GM19025 (cell line): ENCODE data around the gene CHERP.
"Not testable (repeated sequence)": the region's sequence is repeated elsewhere in the genome, so short reads cannot be mapped to it uniquely, and the experiment has no call there.

ENCODE experiments used
- ATAC-seq: cut with Tn5 transposase; IDR thresholded peaks from one replicate; pipeline ENCODE4 v1.9.1; 2021; ENCODE audit warnings: mild to moderate bottlenecking, low read depth, moderate library complexity; ENCODE audit not compliant: unreplicated experiment

The CHERP gene

DNA sequence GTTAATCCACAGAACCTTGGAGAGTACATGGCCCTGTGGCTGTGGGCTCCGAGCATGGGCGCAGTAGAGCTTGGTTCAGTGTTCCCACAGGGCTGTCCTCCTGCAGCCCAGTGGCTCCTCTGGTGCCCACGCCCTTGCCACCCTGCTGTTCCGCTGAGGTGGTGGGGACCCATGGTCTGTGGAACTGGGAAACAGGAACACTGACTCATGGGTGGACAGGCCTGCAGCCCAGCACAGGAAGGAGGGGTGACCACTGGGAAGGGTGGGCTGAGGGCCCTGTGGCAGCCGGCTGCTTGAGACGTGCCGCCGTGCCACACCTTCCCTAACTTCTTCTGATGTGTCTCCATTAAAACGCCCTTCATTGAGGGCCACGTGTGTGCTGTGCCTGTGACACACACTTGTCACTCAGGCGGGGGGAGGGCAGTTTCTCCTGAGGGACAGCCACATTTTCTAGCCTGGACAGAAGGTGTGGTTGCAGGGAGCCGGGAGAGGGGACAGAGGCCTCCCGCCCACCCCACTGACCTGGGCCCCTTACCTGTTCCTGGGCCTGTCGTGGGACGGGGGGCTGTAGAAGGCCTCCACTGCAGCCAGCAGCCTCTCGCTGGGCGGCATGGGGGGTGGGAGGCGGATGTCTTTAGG lies 21.1 kb downstream of the CHERP start:
- ATAC-seq, result no peak

DNA sequence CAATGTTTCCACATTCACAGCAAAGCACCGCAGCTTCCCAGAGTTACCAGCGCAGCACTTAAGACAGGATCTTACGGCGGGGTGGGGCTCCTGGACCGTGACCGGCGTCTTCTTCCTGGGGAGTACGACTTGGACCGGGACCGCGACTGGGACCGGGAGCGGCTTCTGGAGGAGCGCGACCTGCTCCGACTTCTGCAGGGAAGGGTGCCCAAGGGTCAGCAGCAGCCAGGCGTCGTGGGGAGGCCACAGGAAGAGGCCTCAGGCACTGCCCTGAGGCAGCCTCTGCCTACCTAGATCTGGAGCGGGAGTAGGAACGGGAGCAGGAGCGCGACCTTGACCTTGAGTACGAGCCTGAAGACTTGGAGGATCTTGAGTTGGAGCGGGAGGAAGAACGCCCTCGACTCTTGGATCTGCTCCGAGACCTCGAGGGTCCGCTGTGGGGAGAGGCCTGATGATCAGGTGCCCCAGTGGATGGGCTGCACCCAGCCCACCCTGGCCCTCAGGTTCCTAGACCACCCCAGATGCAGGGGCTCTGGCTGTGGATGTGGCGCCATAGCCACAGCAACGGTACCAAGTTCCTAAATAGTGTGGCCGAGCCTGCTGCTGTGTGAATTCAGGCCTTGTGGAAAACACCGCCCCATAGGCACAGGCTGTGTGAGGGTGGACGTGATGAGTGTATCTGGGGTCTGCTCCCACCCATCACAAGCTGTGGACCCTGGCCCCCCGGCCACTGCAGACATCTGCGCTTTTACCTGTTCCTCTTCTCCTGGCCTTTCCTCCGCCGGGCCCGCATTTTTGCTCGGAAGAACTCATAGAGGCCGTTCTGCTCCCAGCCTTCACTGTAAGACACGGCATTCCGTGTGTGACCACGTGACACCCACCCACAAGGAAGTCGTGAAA lies 21.9 kb downstream of the CHERP start:
- no peak for ATAC-seq

DNA sequence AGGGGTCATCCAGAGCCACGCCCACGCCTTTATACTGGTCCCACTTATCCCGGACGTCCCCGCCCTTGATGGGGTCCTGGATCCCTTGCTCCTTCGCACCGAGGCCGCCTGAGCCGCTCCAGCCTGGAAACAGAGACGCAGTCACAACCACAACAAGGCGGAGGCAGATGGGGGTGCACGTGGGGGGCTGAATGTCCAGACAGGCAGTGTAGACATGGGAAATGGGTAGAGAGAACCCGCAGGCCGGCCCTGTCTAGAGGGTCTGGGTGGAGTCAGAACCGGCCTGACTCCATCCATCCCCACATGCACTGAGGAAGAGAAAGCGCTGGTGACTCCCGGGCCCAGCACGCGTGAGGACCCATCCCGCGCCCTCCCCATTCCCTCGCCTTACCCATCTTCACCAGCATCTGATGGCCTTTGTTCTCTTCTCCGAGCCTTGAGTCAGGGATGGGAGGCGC lies 23.0 kb downstream of the CHERP start:
- no peak for ATAC-seq

DNA sequence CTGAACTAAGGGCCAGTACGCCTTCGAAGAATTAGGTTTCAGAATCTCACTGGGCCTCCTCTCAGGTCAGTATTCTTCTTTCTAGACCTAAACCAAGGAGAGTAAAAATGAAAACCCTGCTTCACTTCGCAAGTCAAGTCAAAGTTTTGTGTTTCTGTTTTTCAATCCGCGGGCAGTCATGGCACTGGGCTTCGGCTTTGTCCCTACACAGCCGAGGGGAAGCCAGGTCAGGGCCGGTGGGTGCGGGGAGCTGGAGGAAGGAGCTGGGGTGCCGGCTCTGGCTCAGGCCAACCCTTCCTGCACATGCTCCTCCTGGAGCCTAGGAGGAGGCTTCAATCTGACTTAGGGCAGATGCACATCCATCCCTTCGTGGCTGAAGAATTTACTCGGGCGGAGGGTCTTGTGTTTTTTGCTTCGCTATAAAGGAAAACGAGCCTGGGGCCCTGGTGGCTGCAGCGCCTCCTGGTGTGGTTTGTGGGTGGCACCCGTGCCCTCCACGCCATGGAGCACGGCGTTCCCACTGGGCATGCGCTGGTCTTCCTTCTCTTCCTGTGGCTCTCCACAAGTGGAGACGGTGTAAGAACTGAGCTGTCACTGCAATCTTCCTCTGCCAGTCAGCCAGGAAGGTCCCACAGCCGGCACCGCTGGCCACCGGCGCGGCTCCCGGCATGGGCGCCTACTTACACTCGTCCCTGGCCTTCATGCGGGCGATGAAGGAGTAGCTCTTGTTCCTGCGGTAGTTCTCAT lies 23.6 kb downstream of the CHERP start:
- no peak for ATAC-seq

DNA sequence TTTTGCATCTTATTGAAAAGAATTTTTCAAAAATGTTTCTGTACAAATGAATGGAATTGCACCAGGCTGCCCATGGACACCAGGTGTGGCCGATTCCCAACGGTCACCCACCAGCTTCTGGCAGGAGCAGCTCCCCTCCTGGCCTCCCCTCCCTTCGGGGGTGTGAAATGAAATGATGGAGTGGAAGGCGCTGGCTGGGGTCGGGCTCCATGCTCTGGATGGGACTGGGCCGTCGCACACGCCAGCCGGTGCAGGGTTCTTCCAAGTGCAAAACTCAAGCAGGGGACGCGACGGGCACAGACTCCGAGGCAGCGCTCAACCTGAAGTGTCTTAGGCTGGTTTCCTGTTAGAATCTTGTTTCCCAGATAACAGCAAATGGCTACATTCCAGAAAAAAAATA lies 24.2 kb downstream of the CHERP start:
- no peak for ATAC-seq

DNA sequence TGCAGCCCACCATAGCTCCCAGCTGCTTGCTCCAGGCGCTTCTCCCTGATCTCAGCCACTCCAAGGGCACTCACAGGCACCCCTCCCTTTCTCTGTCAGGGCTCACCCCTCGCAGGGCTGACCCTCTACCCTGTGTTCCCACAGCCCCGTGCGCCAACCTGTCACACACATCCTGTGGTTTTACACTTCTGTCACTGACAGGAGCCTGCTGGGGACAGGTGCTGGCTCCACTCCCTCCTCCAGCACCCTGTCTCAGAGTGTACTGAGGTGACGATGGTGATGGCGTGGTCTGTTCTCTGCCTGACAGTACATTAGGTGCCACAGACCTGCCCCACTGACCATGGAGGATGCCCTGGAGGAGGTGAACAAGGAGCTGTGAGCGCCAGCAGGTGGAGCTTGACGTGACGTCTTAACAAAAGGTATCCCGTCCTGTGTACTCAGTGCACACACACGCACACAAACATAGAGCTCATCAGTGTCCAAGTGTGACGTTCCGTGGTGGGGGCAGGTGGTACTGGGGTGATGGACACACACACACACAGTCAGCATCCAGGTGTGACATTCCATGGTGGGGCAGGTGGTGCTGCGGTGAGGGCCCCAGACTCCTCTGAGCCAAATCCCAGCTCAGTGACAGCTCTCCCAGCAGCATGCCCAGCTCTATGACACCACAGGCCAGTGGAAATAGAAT lies 25.2 kb downstream of the CHERP start:
- ATAC-seq, result no peak

DNA sequence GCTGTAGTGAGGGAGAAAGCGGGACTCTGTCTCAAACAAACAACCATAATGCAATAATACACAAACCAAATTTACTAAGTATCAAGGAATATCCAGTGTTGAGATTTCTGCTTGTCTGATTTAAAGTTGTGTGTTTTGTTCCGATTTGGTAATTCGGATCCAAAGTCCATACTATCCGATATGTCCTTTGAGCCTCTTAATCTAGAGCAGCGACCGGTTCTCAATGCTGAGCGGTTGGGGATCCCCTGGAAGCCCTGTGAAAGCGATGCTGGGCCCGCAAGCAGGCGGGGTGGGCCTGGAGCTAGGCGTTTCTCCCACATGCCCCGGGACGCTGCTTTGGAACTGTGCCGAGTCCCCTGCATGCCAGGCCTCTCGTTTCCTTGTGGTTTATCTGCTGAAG lies 25.9 kb downstream of the CHERP start:
- ATAC-seq, result no peak

DNA sequence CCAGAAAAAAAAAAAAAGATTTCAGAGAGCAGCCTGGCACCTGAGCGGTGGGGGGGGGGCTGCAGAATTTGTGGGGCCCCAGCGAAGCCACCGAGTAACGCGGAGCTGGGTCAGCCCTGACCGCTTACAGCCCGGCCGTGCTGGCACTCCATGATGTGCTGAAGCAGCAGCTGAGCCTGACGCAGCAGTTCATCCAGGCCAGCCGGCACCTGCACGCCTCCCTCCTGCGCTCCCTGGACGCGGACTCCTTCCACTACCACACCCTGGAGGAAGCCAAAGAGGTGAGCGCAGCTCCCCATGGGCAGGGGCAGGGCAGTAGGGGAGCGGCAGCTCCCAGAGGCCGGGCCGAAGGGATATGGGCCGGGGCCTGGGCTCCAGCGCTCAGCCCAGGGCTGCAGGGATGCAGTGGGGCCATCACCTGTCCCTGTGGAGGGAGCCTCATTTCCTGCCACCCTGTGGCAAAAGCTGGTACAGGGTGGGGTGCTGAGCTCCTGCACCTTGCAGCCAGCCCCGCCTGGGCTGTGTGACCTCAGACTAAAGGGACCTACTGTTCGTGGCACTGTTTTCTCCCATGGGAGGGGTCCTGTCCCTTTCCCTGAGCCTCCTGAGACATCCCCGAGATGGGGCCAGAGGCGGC lies 27.7 kb downstream of the CHERP start:
- ATAC-seq, result no peak

DNA sequence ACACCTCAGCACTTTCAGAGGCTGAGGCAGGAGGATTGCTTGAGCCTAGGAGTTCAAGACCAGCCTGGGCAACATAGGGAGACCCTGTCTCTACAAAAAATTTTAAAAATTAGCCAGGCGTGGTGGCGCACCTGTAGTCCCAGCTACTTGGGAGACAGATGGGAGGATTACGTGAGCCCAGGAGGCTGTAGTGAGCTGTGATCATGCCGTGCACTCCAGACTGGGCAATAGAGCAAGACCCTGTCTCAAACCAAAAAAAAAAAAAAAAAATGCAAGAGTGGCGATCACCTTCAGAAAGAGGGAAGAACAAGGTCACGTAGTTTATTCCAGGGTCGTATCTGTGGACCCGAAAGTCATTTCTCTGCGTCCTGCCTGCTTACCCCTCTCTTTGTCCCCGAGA lies 29.6 kb downstream of the CHERP start:
- ATAC-seq, result not testable (repeated sequence)

DNA sequence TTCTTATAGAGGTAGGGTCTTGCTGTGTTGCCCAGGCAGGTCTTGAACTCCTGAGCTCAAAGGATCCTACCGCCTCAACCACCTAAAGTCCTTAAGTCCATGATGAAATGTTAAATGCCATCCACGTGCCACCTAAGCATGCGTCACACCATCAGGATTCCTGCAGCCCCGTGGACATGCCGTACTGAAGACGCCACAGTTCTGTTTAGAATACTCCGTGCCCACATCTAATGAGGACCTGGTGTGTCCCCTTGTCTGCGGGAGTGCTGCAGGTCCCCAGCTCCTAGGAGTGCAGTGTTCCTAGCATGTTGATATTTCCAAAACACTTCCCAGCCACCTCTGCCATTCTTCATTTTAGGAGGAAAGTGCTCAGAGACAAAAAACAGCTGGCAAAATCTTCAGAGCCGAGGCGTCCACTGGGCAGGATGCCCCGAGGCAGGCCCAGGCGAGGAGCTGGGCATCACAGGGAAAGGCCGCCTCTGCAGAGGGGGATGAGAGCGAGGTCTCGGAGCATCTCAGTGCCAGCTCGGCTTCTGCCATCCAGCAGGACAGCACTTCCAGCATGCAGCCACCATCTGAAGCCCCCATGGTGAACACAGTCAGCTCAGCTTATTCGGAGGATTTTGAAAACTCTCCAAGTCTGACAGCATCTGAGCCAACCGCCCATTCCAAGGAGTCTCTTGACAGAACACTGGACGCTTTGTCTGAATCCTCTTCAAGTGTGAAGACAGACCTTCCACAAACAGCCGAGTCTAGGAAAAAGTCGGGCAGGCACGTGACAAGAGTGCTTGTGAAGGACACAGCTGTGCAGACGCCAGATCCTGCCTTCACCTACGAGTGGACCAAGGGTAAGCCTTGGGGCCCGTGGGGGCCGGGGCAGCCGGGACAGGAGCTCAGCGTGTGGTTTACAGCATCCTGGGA lies 32.8 kb downstream of the CHERP start:
- ATAC-seq, result no peak

DNA sequence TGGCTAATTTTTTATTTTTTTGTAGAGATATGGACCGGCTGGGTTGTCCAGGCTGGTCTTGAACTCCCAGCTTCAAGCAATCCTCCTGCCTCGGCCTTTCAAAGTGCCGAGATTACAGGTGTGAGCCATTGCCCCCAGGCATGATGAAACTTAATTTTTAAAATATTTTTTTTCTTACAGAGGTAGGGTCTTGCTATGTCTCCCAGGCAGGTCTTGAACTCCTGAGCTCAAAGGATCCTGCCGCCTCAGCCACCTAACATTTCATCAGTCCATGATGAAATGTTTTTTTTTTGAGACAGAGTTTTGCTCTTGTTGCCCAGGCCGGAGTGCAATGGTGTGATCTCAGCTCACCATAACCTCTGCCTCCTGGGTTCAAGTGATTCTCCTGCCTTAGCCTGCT lies 33.7 kb downstream of the CHERP start:
- no peak for ATAC-seq

DNA sequence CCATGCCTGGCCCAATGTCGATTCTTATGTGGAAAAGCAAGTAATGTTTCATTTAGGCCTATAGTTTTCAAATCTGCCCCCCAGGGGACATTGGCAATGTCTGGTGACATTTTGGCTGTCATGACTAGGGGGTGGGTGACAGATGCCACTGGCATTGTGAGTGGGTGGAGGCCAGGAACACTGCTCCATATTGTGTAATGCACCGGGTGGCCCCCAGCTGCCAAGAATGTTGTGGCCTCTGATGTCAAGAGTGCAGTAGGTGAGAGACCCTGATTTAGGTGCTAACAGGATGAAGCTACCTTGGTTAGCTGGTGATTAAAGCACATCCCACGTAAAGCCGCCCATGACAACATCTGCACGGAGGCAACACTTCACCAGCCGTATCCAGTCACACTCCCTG lies 35.3 kb downstream of the CHERP start:
- no peak for ATAC-seq

DNA sequence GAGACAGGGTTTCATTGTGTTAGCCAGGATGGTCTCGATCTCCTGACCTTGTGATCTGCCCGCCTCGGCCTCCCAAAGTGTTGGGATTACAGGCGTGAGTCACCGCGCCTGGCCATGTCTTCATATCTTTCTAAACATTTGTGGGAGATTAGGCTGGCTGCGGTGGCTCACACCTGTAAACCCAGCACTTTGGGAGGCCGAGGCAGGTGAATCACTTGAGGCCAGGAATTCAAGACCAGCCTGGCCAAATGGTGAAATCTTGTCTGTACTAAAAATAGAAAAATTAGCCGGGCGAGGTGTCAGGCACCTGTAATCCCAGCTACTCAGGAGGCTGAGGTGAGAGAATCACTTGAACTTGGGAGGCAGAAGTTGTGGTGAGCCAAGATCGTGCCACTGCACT lies 36.1 kb downstream of the CHERP start:
- ATAC-seq, result not testable (repeated sequence)

DNA sequence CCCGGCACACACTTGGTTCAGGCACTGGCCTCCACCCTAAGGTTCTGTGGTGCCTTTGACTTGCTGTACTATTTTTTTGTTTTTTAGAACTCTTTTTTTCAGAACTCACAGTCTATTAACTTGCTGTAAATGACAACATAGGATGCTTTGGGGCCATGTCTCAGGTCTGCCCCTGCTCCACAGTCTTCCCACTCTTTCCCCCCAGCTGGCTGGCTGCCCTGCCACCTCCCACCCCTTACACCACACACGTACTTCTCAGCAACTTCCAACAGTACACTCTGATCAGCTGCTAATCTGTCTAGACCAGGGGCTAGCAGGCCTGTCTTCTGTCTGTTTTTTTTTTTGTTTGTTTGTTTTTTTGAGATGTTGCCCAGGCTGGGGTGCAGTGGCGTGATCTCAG lies 38.0 kb downstream of the CHERP start:
- no peak for ATAC-seq

DNA sequence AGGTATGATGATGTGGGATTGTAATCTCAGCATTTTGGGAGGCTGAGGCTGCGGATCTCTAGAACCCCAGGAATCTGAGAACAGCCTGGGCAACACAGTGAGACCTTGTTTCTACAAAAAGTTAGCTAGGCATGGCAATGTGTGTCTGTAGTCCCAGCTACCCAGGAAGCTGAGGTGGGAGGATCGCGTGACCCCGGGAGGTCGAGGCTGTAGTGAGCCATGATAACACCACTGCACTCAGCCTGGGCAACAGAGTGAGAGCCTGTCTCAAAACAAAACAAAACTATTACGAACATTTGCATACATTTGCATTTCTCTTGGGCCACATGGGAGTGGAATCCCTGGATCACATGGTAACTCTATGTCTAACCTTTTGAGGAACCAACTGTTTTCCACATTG lies 44.4 kb downstream of the CHERP start:
- ATAC-seq, result no peak

DNA sequence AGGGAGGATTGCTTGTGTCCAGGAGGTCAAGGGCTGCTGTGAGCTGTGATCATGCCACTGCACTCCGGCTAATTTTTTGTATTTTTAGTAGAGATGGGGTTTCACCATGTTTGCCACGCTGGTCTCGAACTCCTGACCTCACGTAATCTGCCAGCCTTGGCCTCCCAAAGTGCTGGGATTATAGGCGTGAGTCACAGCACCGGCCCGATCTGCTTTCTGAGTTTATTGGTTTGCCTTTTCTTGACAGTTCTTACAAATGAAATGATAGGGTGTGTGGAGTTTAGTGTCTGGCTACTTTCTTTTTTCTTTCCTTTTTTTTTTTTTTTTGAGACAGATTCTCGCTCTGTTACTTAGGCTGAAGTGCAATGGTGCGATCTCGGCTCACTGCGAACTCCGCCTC lies 45.2 kb downstream of the CHERP start:
- ATAC-seq, result no peak

DNA sequence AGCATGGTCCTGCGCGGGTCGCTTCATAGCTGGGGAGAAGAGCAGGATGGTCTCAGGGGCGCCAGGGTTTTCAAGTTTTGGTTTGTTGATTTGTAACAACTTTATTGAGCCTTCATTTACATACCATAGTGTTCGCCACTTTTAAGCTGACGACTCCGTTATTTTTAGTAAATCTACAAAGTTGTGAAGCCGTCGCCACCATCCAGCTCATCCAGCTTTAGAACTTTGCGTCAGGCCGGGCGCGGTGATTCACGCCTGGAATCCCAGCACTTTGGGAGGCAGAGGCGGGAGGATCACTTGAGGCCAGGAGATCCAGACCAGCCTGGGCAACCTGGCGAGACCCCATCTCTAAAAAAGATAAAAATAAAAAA lies 45.6 kb downstream of the CHERP start:
- ATAC-seq, result no peak

DNA sequence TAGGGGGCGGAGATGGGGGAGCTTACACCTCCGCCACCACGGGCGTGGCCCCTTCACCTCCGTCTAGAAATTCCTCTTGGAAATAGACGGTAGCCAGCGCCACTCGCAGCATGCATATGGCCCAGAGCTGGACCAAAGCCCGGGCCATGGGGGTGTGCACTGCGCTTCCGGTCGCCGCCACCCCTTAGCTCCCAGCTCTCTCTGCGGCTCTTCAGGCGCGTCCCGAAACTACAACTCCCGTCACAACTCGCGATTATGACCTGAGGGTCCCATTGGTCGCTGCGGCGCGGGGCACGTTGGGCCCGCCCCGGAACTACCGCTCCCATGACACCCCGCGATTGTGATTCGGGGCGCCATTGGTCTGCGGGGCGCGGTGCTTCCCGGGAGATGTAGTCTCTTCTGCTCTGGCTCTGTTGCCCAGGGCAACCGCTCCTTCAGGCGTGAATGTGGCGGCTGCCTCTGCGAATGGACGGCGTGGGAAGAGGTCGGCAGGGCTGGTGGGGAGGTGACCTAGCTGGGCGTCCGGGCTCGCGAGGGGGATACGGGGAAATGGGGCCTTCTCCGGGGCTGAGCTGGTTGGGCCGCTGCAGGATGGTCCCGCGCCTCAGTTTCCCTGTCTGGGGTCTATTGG lies 46.1 kb downstream of the CHERP start, which contains the start of the genes C19orf44 and CALR3:
Gene C19orf44, plus strand, starts transcription at position 413 of the 631 bp plus-strand sequence. CDS start 4,399 bp downstream, outside the sequence.
Gene CALR3, minus strand, starts transcription at position 186 of the 631 bp plus-strand sequence. Its CDS starts 38 bp downstream, at position 148.
- ATAC-seq, result peak; percentile 96
